NB4 (cell line): Measurements from ENCODE around the gene WNT6.

Source experiments
- CTCF ChIP-seq: IDR thresholded peaks from one replicate; pipeline ENCODE4 v1.5.1; 2012; ENCODE audit warnings: low read depth, low read length
- MAX ChIP-seq: IDR thresholded peaks from 2 replicates; pipeline ENCODE4 v1.6.1; 2011; ENCODE audit warnings: low read depth, low read length
- POLR2A ChIP-seq: IDR thresholded peaks from 2 replicates; pipeline ENCODE4 v1.6.1; 2011; ENCODE audit warnings: mild to moderate bottlenecking; ENCODE audit not compliant: insufficient read length; ENCODE audit errors: extremely low read depth

- TF ChIP-seq CTCF (no peak), POLR2A (no peak), MAX (no peak)
These were observed 36.3 kb upstream of the WNT6 start for GRCh38 chr2:218823196-218823855.
